Stomach smooth muscle (tissue), 2 donors: Measurements from ENCODE around the gene OXSR1.

Source experiments
- H3K27ac ChIP-seq: one replicate; pipeline ENCODE4 v1.7.0; 2013; ENCODE audit warnings: mild to moderate bottlenecking, low read length, inconsistent platforms
- H3K27me3 ChIP-seq, 2 donors: one replicate each; pipeline ENCODE4 v1.7.0; 2013; ENCODE audit warnings: low read length in 2 of 2; ENCODE audit not compliant: insufficient read depth in 2 of 2, control insufficient read depth in 1 of 2
- H3K36me3 ChIP-seq, 2 donors: one replicate each; pipeline ENCODE4 v1.7.0; 2013; ENCODE audit warnings: low read length in 2 of 2; ENCODE audit not compliant: control insufficient read depth in 2 of 2, insufficient read depth in 2 of 2
- H3K4me1 ChIP-seq: one replicate; pipeline ENCODE4 v1.7.0; 2013; ENCODE audit warnings: low read length; ENCODE audit not compliant: control insufficient read depth, insufficient read depth
- H3K4me3 ChIP-seq, 2 donors: one replicate each; pipeline ENCODE4 v1.7.0; 2013; ENCODE audit warnings: low read length in 2 of 2
- H3K9ac ChIP-seq, 2 donors: one replicate each; pipeline ENCODE4 v1.7.0; 2013; ENCODE audit warnings: low read length in 2 of 2, mild to moderate bottlenecking in 1 of 2
- H3K9me3 ChIP-seq, 2 donors: one replicate each; pipeline ENCODE4 v1.7.0; 2013; ENCODE audit warnings: low read length in 2 of 2; ENCODE audit not compliant: control insufficient read depth in 2 of 2
- donor health status: healthy.
- donor health status: Pancreatic carcinoma.

OXSR1 gene

GRCh38 chr3:38268522-38268921 is 103.2 kb downstream of the OXSR1 start:
- H3K4me1 ChIP-seq = no peaks in the 10 kb centered on the region
- H3K27ac ChIP-seq = no peak overlapping the region
- H3K27me3 ChIP-seq = no peaks in the 10 kb centered on the region
- H3K4me3 ChIP-seq = no peak overlapping the region
- no peaks in the 10 kb centered on the region for H3K9me3 ChIP-seq
- H3K9ac ChIP-seq = no peak overlapping the region
- peaks cover 0 to 2% of the 10 kb centered on the region in 2 donors for H3K36me3 ChIP-seq

GRCh38 chr3:38270606-38271005 is 105.3 kb downstream of the OXSR1 start:
- no peaks in the 10 kb centered on the region for H3K4me1 ChIP-seq
- H3K27ac ChIP-seq = no peak overlapping the region
- H3K9ac ChIP-seq = no peak overlapping the region

GRCh38 chr3:38271553-38271952 is 106.2 kb downstream of the OXSR1 start:
- H3K4me1 ChIP-seq = no peaks in the 10 kb centered on the region
- H3K9ac ChIP-seq = no peak overlapping the region
- no peak overlapping the region for H3K27ac ChIP-seq
- H3K4me3 ChIP-seq = no peak overlapping the region
- H3K9me3 ChIP-seq = no peaks in the 10 kb centered on the region
- peaks cover 0 to 3% of the 10 kb centered on the region in 2 donors for H3K36me3 ChIP-seq
- H3K27me3 ChIP-seq = no peaks in the 10 kb centered on the region

More at GRCh38 chr3:38270606-38271005, 105.3 kb downstream of the OXSR1 start:
- H3K36me3 ChIP-seq = peaks cover 0 to 5% of the 10 kb centered on the region in 2 donors
- H3K27me3 ChIP-seq = no peaks in the 10 kb centered on the region
- H3K4me3 ChIP-seq = no peak overlapping the region
- no peaks in the 10 kb centered on the region for H3K9me3 ChIP-seq

GRCh38 chr3:38274864-38275649 is 109.7 kb downstream of the OXSR1 start:
- H3K4me3 ChIP-seq = no peak overlapping the region
- no peaks in the 10 kb centered on the region for H3K4me1 ChIP-seq
- no peaks in the 10 kb centered on the region for H3K9me3 ChIP-seq

GRCh38 chr3:38275658-38276057 is 110.3 kb downstream of the OXSR1 start:
- Histone ChIP-seq H3K4me1 (no peaks in the 10 kb centered on the region), H3K9ac (no peak overlapping the region), H3K27ac (no peak overlapping the region), H3K36me3 (peaks cover 0 to 6% of the 10 kb centered on the region in 2 donors), H3K27me3 (no peaks in the 10 kb centered on the region), H3K9me3 (no peaks in the 10 kb centered on the region), H3K4me3 (no peak overlapping the region)

More at GRCh38 chr3:38274864-38275649, 109.7 kb downstream of the OXSR1 start:
- Histone ChIP-seq H3K27me3 (no peaks in the 10 kb centered on the region), H3K27ac (no peak overlapping the region), H3K36me3 (peaks cover 0 to 6% of the 10 kb centered on the region in 2 donors), H3K9ac (no peak overlapping the region)

- Histone ChIP-seq H3K27ac (no peak overlapping the region), H3K4me1 (no peaks in the 10 kb centered on the region), H3K27me3 (no peaks in the 10 kb centered on the region), H3K4me3 (no peak overlapping the region), H3K9ac (no peak overlapping the region), H3K36me3 (peaks cover 0 to 6% of the 10 kb centered on the region in 2 donors), H3K9me3 (no peaks in the 10 kb centered on the region)
Observed at GRCh38 chr3:38276081-38276916, 111.0 kb downstream of the OXSR1 start.

- Histone ChIP-seq H3K4me1 (no peaks in the 10 kb centered on the region), H3K9ac (no peak overlapping the region), H3K4me3 (no peak overlapping the region), H3K9me3 (no peaks in the 10 kb centered on the region), H3K27me3 (no peaks in the 10 kb centered on the region), H3K27ac (no peak overlapping the region), H3K36me3 (peaks cover 0 to 6% of the 10 kb centered on the region in 2 donors)
Observed at GRCh38 chr3:38276917-38277630, 111.7 kb downstream of the OXSR1 start.

GRCh38 chr3:38278841-38279240 is 113.5 kb downstream of the OXSR1 start:
- H3K27ac ChIP-seq = no peak overlapping the region
- H3K27me3 ChIP-seq = no peaks in the 10 kb centered on the region
- H3K36me3 ChIP-seq = peaks cover 0 to 6% of the 10 kb centered on the region in 2 donors
- no peaks in the 10 kb centered on the region for H3K9me3 ChIP-seq
- no peaks in the 10 kb centered on the region for H3K4me1 ChIP-seq
- no peak overlapping the region for H3K9ac ChIP-seq
- no peak overlapping the region for H3K4me3 ChIP-seq

GRCh38 chr3:38281895-38282686 is 116.8 kb downstream of the OXSR1 start, which contains the start of gene SLC22A14:
TSS of gene SLC22A14 (plus strand) at chr3:38282294. CDS start at chr3:38306027, 23,733 bp downstream.
- Histone ChIP-seq H3K4me3 (no peak within 1 kb of the TSS), H3K36me3 (peaks cover 0 to 3% of the 10 kb centered on the region in 2 donors), H3K27me3 (no peaks in the 10 kb centered on the region), H3K4me1 (no peaks in the 10 kb centered on the region), H3K9ac (no peak within 1 kb of the TSS), H3K27ac (no peak within 1 kb of the TSS), H3K9me3 (no peaks in the 10 kb centered on the region)
